IMR-90 (cell line): ENCODE data around the gene PSAPL1. TPM values are rescaled to one million over a fixed set of nuclear protein-coding genes. Genes with fewer than 3 reads are reported as not detected.

ENCODE experiments used
- ATAC-seq: fragments of 200-7000 bp; cut with Tn5 transposase; 2 replicates; pipeline ENCODE4 v1.9.1; 2020; ENCODE audit warnings: low read depth, mild to moderate bottlenecking, moderate library complexity
- BruUV-seq: library from RNA; stranded (reverse); fragments of 400-500 nt; replicated peaks from 2 replicates; lab custom pipeline; 2021; lab: Mats Ljungman, UMichigan
- CTCF ChIA-PET: fragments of 300-600 bp; formaldehyde crosslinking; extraction: SDS; loops from one replicate; lab custom pipeline; 2021; ENCODE audit warnings: antibody characterized with exemption; lab: Yijun Ruan, JAX
- POLR2A ChIA-PET: fragments of 300-600 bp; sonication (Branson Sonifier 250); formaldehyde crosslinking; loops from one replicate; lab custom pipeline; 2022; ENCODE audit warnings: antibody characterized with exemption; ENCODE audit not compliant: unreplicated experiment; lab: Charles Lee
- DNase-seq: peaks from one replicate; pipeline ENCODE4 v3.0.0; 2013
- H2AFZ ChIP-seq: replicated peaks from 2 replicates; pipeline ENCODE3; 2013; ENCODE audit warnings: low read length, mild to moderate bottlenecking; ENCODE audit not compliant: poor library complexity
- H2AK5ac ChIP-seq: 2 replicates; pipeline ENCODE4 v1.6.1; 2013; ENCODE audit warnings: low read depth, low read length, inconsistent platforms
- H2AK9ac ChIP-seq: replicated peaks from 2 replicates; pipeline ENCODE3; 2013; ENCODE audit warnings: mild to moderate bottlenecking, low read depth, low read length, moderate library complexity; ENCODE audit not compliant: poor library complexity
- H2BK120ac ChIP-seq: 2 replicates; pipeline ENCODE4 v1.6.1; 2013; ENCODE audit warnings: low read depth, low read length, inconsistent platforms
- H2BK15ac ChIP-seq: 3 replicates; pipeline ENCODE4 v1.6.1; 2013; ENCODE audit warnings: low read depth, low read length, inconsistent platforms
- H2BK20ac ChIP-seq: 2 replicates; pipeline ENCODE4 v1.6.1; 2013; ENCODE audit warnings: low read depth, mild to moderate bottlenecking, inconsistent platforms, low read length, moderate library complexity
- H2BK5ac ChIP-seq: 2 replicates; pipeline ENCODE4 v1.6.1; 2013; ENCODE audit warnings: mild to moderate bottlenecking, low read depth, low read length, inconsistent platforms; ENCODE audit not compliant: poor library complexity, severe bottlenecking
- H3K14ac ChIP-seq: replicated peaks from 2 replicates; pipeline ENCODE4 v1.6.1; 2013; ENCODE audit warnings: low read depth, low read length, inconsistent platforms
- H3K18ac ChIP-seq: 2 replicates; pipeline ENCODE4 v1.6.1; 2013; ENCODE audit warnings: low read depth, low read length, control low read depth
- H3K23ac ChIP-seq: 2 replicates; pipeline ENCODE4 v1.6.1; 2013; ENCODE audit warnings: low read depth, low read length, inconsistent platforms
- H3K27ac ChIP-seq: 2 replicates; pipeline ENCODE4 v1.5.1; 2013; ENCODE audit warnings: mild to moderate bottlenecking, control low read depth, low read length; ENCODE audit not compliant: insufficient read depth
- H3K27me3 ChIP-seq: 2 replicates; pipeline ENCODE4 v1.6.1; 2013; ENCODE audit warnings: low read length; ENCODE audit not compliant: control insufficient read depth, insufficient read depth
- H3K36me3 ChIP-seq: 2 replicates; pipeline ENCODE4 v1.6.1; 2013; ENCODE audit warnings: low read length, mixed read lengths; ENCODE audit not compliant: control insufficient read depth, insufficient read depth
- H3K4ac ChIP-seq: 2 replicates; pipeline ENCODE4 v1.6.1; 2013; ENCODE audit warnings: low read depth, low read length, inconsistent platforms
- H3K4me1 ChIP-seq: 2 replicates; pipeline ENCODE4 v1.6.1; 2013; ENCODE audit warnings: low read length, mixed read lengths; ENCODE audit not compliant: control insufficient read depth, insufficient read depth
- H3K4me2 ChIP-seq: 2 replicates; pipeline ENCODE4 v1.6.1; 2013; ENCODE audit warnings: low read depth, mild to moderate bottlenecking, control low read depth, low read length, moderate library complexity
- H3K4me3 ChIP-seq: 2 replicates; pipeline ENCODE4 v1.5.1; 2013; ENCODE audit warnings: low read depth, mild to moderate bottlenecking, control low read depth, low read length, moderate library complexity; ENCODE audit not compliant: insufficient read depth
- H3K56ac ChIP-seq: 2 replicates; pipeline ENCODE4 v1.6.1; 2013; ENCODE audit warnings: low read length, inconsistent platforms; ENCODE audit not compliant: insufficient read depth; ENCODE audit errors: extremely low read depth
- H3K79me1 ChIP-seq, 2 experiments: 2 replicates each; pipeline ENCODE4 v1.6.1; 2013; ENCODE audit warnings: low read length in 2 of 2, inconsistent platforms in 1 of 2, low read depth in 1 of 2
- H3K9ac ChIP-seq: 2 replicates; pipeline ENCODE4 v1.6.1; 2013; ENCODE audit warnings: low read depth, low read length, control low read depth
- H3K9me1 ChIP-seq: 2 replicates; pipeline ENCODE4 v1.6.1; 2013; ENCODE audit warnings: low read length, inconsistent platforms; ENCODE audit not compliant: insufficient read depth
- H3K9me3 ChIP-seq: 2 replicates; pipeline ENCODE4 v1.6.1; 2013; ENCODE audit warnings: low read length; ENCODE audit not compliant: control insufficient read depth, insufficient read depth
- H4K20me1 ChIP-seq: 2 replicates; pipeline ENCODE4 v1.6.1; 2013; ENCODE audit warnings: low read length, inconsistent platforms; ENCODE audit not compliant: insufficient read depth
- H4K5ac ChIP-seq: 2 replicates; pipeline ENCODE4 v1.6.1; 2013; ENCODE audit warnings: mild to moderate bottlenecking, low read depth, low read length, control low read depth
- H4K8ac ChIP-seq, 2 experiments: 2 replicates each; pipeline ENCODE4 v1.6.1; 2013; ENCODE audit warnings: low read depth in 2 of 2, low read length in 2 of 2, control low read depth in 1 of 2, inconsistent platforms in 1 of 2
- H4K91ac ChIP-seq: 2 replicates; pipeline ENCODE4 v1.6.1; 2013; ENCODE audit warnings: low read depth, low read length, inconsistent platforms; ENCODE audit not compliant: insufficient read depth
- CEBPB ChIP-seq: IDR thresholded peaks from 2 replicates; pipeline ENCODE4 v1.6.1; 2012; ENCODE audit warnings: low read depth, low read length, improper control_type of control experiment
- CHD1 ChIP-seq: IDR thresholded peaks from 2 replicates; pipeline ENCODE4 v1.6.1; 2012; ENCODE audit warnings: low read depth, low read length, improper control_type of control experiment
- FOS ChIP-seq: fragments of 150-350 bp; IDR thresholded peaks from 2 replicates; pipeline ENCODE4 v1.6.1; 2016; ENCODE audit warnings: low read depth, low read length
- MAFK ChIP-seq: IDR thresholded peaks from 2 replicates; pipeline ENCODE4 v1.6.1; 2012; ENCODE audit warnings: low read depth, low read length, improper control_type of control experiment
- MXI1 ChIP-seq: IDR thresholded peaks from 2 replicates; pipeline ENCODE4 v1.6.1; 2012; ENCODE audit warnings: low read depth, mild to moderate bottlenecking, low read length, moderate library complexity, borderline replicate concordance
- NFE2L2 ChIP-seq: fragments of 150-350 bp; IDR thresholded peaks from 2 replicates; pipeline ENCODE4 v1.6.1; 2016; ENCODE audit warnings: low read depth, mild to moderate bottlenecking, low read length
- POLR2A ChIP-seq: IDR thresholded peaks from 2 replicates; pipeline ENCODE4 v1.6.1; 2012; ENCODE audit warnings: mild to moderate bottlenecking, low read depth, low read length
- RAD21 ChIP-seq: IDR thresholded peaks from 2 replicates; pipeline ENCODE4 v1.6.1; 2012; ENCODE audit warnings: low read length, improper control_type of control experiment
- RFX5 ChIP-seq: IDR thresholded peaks from 2 replicates; pipeline ENCODE4 v1.8.0; 2012; ENCODE audit warnings: low read depth, mild to moderate bottlenecking, low read length, moderate library complexity
- SMC3 ChIP-seq: fragments of 150-350 bp; IDR thresholded peaks from 2 replicates; pipeline ENCODE4 v1.6.1; 2016; ENCODE audit warnings: low read depth, mild to moderate bottlenecking, antibody characterized with exemption, low read length, moderate library complexity
- WGBS, 2 experiments: methylation state at CpG; one replicate each; pipeline versions ENCODE4 v1.1.5 to v1.1.7; 2013; ENCODE audit warnings: missing lambda C conversion rate in 2 of 2; ENCODE audit not compliant: insufficient read length in 1 of 2; ENCODE audit errors: extremely low coverage in 2 of 2; 5-methylcytosine and 5-hydroxymethylcytosine counted together
- dilution Hi-C: fragments of 300-500 bp; cut with HindIII; formaldehyde crosslinking; loops from one replicate; pipeline ENCODE4 v1.14.3; 2018; ENCODE audit warnings: low sequenced_read_pairs; ENCODE audit not compliant: unreplicated experiment
- in situ Hi-C: fragments of 300-500 bp; cut with MboI; formaldehyde crosslinking; loops from 3 replicates; pipeline ENCODE4 v1.14.3; 2019; ENCODE audit warnings: low sequenced_read_pairs, inconsistent platforms, mixed read lengths
- intact Hi-C: fragments of 100-400 bp; cut with micrococcal nuclease; formaldehyde crosslinking; loops from 2 replicates; pipeline ENCODE4 v1.10.0; 2022
- polyA plus RNA-seq, 3 experiments: library from polyadenylated mRNA; depleted of rRNA; stranded (reverse); fragments of >200 nt; gene quantifications; 2 replicates each; pipeline ENCODE4 v1.2.3, GENCODE V29; 2012; ENCODE audit warnings: low replicate concordance in 1 of 3
- total RNA-seq: library from RNA; depleted of rRNA; stranded (reverse); fragments of >200 nt; gene quantifications from 2 replicates; pipeline ENCODE4 v1.2.3, GENCODE V29; 2012
- TF ChIP-seq, protein P1 (sequence below): fragments of 150-350 bp; IDR thresholded peaks from 2 replicates; pipeline ENCODE4 v1.6.1; 2017; ENCODE audit warnings: mild to moderate bottlenecking, antibody characterized with exemption, low read length, low read depth
- TF ChIP-seq, protein P2 (sequence below): fragments of 150-350 bp; IDR thresholded peaks from 2 replicates; pipeline ENCODE4 v1.6.1; 2016; ENCODE audit warnings: low read depth, mild to moderate bottlenecking, low read length, moderate library complexity, borderline replicate concordance
- TF ChIP-seq, protein P3 (sequence below): conservative IDR thresholded peaks from 2 replicates; pipeline ENCODE4 v1.5.1; 2012; ENCODE audit warnings: mild to moderate bottlenecking, low read depth, low read length, improper control_type of control experiment

PSAPL1 gene
- total and polyA plus RNA-seq, 2 of the 4 experiments (the other 2 are of a cell fraction): not detected

DNA sequence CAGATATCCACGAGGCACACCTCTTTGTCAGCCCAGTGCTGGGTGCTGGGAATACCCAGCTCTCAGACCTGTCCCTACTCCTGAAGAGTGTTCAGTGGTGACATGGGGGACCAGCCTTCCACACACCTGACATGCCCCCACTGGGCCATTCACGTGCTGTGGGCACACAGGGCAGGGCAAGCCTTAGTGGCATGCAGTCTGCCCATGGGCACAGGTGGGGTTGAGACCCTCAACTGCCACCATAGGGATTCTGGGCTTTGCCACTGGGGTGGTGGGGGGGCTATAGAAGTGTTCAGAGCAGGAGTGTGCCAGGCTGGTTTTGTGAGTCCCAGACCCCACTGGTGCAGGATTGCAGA is 16.7 kb upstream of the PSAPL1 start:
- H3K4me3 ChIP-seq: no peak overlapping the region
- H2AK5ac ChIP-seq: no peak overlapping the region
- no peaks in the 10 kb centered on the region for H4K20me1 ChIP-seq
- no peak overlapping the region for H3K56ac ChIP-seq
- no TSS peak for BruUV-seq
- no peaks in the 10 kb centered on the region for H3K36me3 ChIP-seq
- no peak overlapping the region for H3K27ac ChIP-seq
- H3K23ac ChIP-seq: no peak overlapping the region
- TF ChIP-seq RAD21 (no peak), MAFK (no peak), CEBPB (no peak), MXI1 (no peak), RFX5 (no peak), POLR2A (no peak), CHD1 (no peak), FOS (no peak), SMC3 (no peak), NFE2L2 (no peak)
- TF ChIP-seq, protein P1, sequence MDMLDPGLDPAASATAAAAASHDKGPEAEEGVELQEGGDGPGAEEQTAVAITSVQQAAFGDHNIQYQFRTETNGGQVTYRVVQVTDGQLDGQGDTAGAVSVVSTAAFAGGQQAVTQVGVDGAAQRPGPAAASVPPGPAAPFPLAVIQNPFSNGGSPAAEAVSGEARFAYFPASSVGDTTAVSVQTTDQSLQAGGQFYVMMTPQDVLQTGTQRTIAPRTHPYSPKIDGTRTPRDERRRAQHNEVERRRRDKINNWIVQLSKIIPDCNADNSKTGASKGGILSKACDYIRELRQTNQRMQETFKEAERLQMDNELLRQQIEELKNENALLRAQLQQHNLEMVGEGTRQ: no peak
- TF ChIP-seq, protein P2, sequence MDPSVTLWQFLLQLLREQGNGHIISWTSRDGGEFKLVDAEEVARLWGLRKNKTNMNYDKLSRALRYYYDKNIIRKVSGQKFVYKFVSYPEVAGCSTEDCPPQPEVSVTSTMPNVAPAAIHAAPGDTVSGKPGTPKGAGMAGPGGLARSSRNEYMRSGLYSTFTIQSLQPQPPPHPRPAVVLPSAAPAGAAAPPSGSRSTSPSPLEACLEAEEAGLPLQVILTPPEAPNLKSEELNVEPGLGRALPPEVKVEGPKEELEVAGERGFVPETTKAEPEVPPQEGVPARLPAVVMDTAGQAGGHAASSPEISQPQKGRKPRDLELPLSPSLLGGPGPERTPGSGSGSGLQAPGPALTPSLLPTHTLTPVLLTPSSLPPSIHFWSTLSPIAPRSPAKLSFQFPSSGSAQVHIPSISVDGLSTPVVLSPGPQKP: no peak
- TF ChIP-seq, protein P3, sequence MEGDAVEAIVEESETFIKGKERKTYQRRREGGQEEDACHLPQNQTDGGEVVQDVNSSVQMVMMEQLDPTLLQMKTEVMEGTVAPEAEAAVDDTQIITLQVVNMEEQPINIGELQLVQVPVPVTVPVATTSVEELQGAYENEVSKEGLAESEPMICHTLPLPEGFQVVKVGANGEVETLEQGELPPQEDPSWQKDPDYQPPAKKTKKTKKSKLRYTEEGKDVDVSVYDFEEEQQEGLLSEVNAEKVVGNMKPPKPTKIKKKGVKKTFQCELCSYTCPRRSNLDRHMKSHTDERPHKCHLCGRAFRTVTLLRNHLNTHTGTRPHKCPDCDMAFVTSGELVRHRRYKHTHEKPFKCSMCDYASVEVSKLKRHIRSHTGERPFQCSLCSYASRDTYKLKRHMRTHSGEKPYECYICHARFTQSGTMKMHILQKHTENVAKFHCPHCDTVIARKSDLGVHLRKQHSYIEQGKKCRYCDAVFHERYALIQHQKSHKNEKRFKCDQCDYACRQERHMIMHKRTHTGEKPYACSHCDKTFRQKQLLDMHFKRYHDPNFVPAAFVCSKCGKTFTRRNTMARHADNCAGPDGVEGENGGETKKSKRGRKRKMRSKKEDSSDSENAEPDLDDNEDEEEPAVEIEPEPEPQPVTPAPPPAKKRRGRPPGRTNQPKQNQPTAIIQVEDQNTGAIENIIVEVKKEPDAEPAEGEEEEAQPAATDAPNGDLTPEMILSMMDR: no peak
- no peak overlapping the region for H2BK15ac ChIP-seq
- no peak overlapping the region for H2BK120ac ChIP-seq
- H3K18ac ChIP-seq: no peak overlapping the region
- in situ Hi-C loops: no loop called here
- no peak overlapping the region for H2BK20ac ChIP-seq
- no CpG with 5 or more reads among the region's 2 CpGs for WGBS, 2 experiments
- H3K4me2 ChIP-seq: no peak overlapping the region
- no peak overlapping the region for H3K14ac ChIP-seq
- no peak overlapping the region for H4K5ac ChIP-seq
- no peak overlapping the region for H4K8ac ChIP-seq
- no peak overlapping the region for H3K4ac ChIP-seq
- intact Hi-C loops: no loop called here
- no peak for DNase-seq
- no peaks in the 10 kb centered on the region for H3K4me1 ChIP-seq
- no peak overlapping the region for H2BK5ac ChIP-seq
- ATAC-seq: no peak
- CTCF ChIA-PET: no interaction called here
- H3K9me3 ChIP-seq: no peaks in the 10 kb centered on the region
- H3K9me1 ChIP-seq: no peaks in the 10 kb centered on the region
- no peak overlapping the region for H3K9ac ChIP-seq
- no peak overlapping the region for H4K91ac ChIP-seq
- POLR2A ChIA-PET: no interaction called here
- dilution Hi-C loops: no loop called here
- H2AK9ac ChIP-seq: no peak overlapping the region
- H2AFZ ChIP-seq: no peak overlapping the region
- peaks cover 14% of the 10 kb centered on the region for H3K27me3 ChIP-seq
- no peaks in the 10 kb centered on the region for H3K79me1 ChIP-seq
